Kidney (tissue), 14 donors: ENCODE data around the gene ATP5F1D. TPM values are rescaled to one million over a fixed set of nuclear protein-coding genes. Genes with fewer than 3 reads are reported as not detected.

Experiments
- DNase-seq, 5 donors: peaks; one replicate each; pipeline ENCODE4 v3.0.0-alpha.2; 2013 to 2020
- FAIRE-seq: peaks from 2 replicates; lab custom pipeline; 2012; peaks lifted over from hg19 to GRCh38; lab: Jason Lieb, UNC
- H3K27ac ChIP-seq, 2 donors: one replicate each; pipeline ENCODE4 v1.7.0; 2013; ENCODE audit warnings: low read depth in 2 of 2, low read length in 2 of 2, inconsistent platforms in 1 of 2
- H3K27me3 ChIP-seq: one replicate; pipeline ENCODE4 v1.7.1; 2013; ENCODE audit warnings: low read length, inconsistent platforms; ENCODE audit not compliant: control insufficient read depth, insufficient read depth
- H3K36me3 ChIP-seq, 3 donors: one replicate each; pipeline versions ENCODE4 v1.7.0 to v1.7.1; 2013; ENCODE audit warnings: low read length in 3 of 3, control low read depth in 1 of 3, inconsistent platforms in 1 of 3; ENCODE audit not compliant: insufficient read depth in 3 of 3, control insufficient read depth in 2 of 3
- H3K4me1 ChIP-seq, 3 donors: one replicate each; pipeline versions ENCODE4 v1.7.0 to v1.7.1; 2013; ENCODE audit warnings: low read length in 3 of 3, inconsistent platforms in 1 of 3, low read depth in 1 of 3; ENCODE audit not compliant: control insufficient read depth in 2 of 3, insufficient read depth in 2 of 3
- H3K4me3 ChIP-seq, 3 donors: one replicate each; pipeline versions ENCODE4 v1.7.0 to v1.8.1; 2013; ENCODE audit warnings: low read length in 3 of 3, control low read depth in 1 of 3, inconsistent platforms in 1 of 3
- H3K9ac ChIP-seq, 3 donors: one replicate each; pipeline versions ENCODE4 v1.7.0 to v1.7.1; 2013; ENCODE audit warnings: low read length in 3 of 3, control low read depth in 1 of 3, inconsistent platforms in 1 of 3
- H3K9me3 ChIP-seq, 3 donors: one replicate each; pipeline versions ENCODE4 v1.7.0 to v1.7.1; 2013; ENCODE audit warnings: low read length in 3 of 3, control low read depth in 1 of 3, inconsistent platforms in 1 of 3; ENCODE audit not compliant: control insufficient read depth in 2 of 3, insufficient read depth in 1 of 3
- CTCF ChIP-seq: IDR thresholded peaks from 3 replicates; pipeline ENCODE4 v1.5.1; 2012; ENCODE audit warnings: mild to moderate bottlenecking, moderate library complexity, borderline replicate concordance; ENCODE audit not compliant: insufficient read depth; ENCODE audit errors: extremely low read depth
- intact Hi-C: fragments of 100-400 bp; cut with DNase I; formaldehyde crosslinking; loops from one replicate; pipeline ENCODE4 v1.11.1; 2022
- polyA plus RNA-seq: library from polyadenylated mRNA; stranded (reverse); fragments of 350-450 nt; fragmentation: Illumina TruSeq; extraction: RNeasy Lipid Tissue Mini Kit (QIAGEN cat#74804); gene quantifications from one replicate; pipeline ENCODE4 v1.2.3, GENCODE V29; 2014; ENCODE audit warnings: low read depth, low replicate concordance; ENCODE audit not compliant: insufficient read depth
- total RNA-seq: library from RNA; stranded (reverse); fragmentation: NEBNext Ultra II Directional; extraction: Animal tissue kit (Norgen Biotek cat#: 25700); gene quantifications from one replicate; pipeline ENCODE4 v1.2.1, GENCODE V29; 2021
- donor health status: control.
- donor health status: control.
- donor health status: control.
- donor health status: control.
- donor health status: control.
- donor health status: DM: yes; HTN: yes; CAD: no.
- donor health status: Normal renal cell carcinoma (clear cell type).

ATP5F1D gene
- total and polyA plus RNA-seq, 2 donors from 2014 or later = 183 to 641 TPM

GRCh38 chr19:1278074-1278473, 36.5 kb downstream of the ATP5F1D start:
- H3K9ac ChIP-seq = no peak overlapping the region
- FAIRE-seq (no peak), DNase-seq (no peak)
- intact Hi-C loops = no loop called here
- H3K4me3 ChIP-seq = no peak overlapping the region
- no peaks in the 10 kb centered on the region for H3K27me3 ChIP-seq
- peaks cover 2 to 21% (median 4%) of the 10 kb centered on the region in 3 donors for H3K36me3 ChIP-seq
- H3K9me3 ChIP-seq = no peaks in the 10 kb centered on the region
- H3K27ac ChIP-seq = no peak overlapping the region
- TF ChIP-seq CTCF = no peak
- peaks cover 0 to 26% (median 9%) of the 10 kb centered on the region in 3 donors for H3K4me1 ChIP-seq

- TF ChIP-seq CTCF = no peak
- Histone ChIP-seq H3K4me1 (peaks cover 0 to 21% (median 4%) of the 10 kb centered on the region in 3 donors), H3K36me3 (peaks cover 0 to 12% (median 0%) of the 10 kb centered on the region in 3 donors), H3K4me3 (no peak overlapping the region), H3K27ac (no peak overlapping the region), H3K9me3 (no peaks in the 10 kb centered on the region), H3K27me3 (no peaks in the 10 kb centered on the region), H3K9ac (no peak overlapping the region)
- DNase-seq = no peak
- FAIRE-seq = no peak
- intact Hi-C loops = no loop called here
Observed at GRCh38 chr19:1278713-1279660, 37.4 kb downstream of the ATP5F1D start.

GRCh38 chr19:1279782-1280341, 38.3 kb downstream of the ATP5F1D start:
- Histone ChIP-seq H3K27ac (no peak overlapping the region), H3K4me3 (no peak overlapping the region), H3K9ac (no peak overlapping the region), H3K4me1 (peaks cover 0 to 12% (median 0%) of the 10 kb centered on the region in 3 donors), H3K27me3 (no peaks in the 10 kb centered on the region), H3K9me3 (no peaks in the 10 kb centered on the region), H3K36me3 (peaks cover 0 to 8% (median 0%) of the 10 kb centered on the region in 3 donors)
- peak; percentile 97 for TF ChIP-seq CTCF
- intact Hi-C loops = no loop called here
- FAIRE-seq (no peak), DNase-seq (peak; percentile 90 to 94 (median 91))
